ENCODE results near the gene FAM200C. TPM values are rescaled to one million over a fixed set of nuclear protein-coding genes. Genes with fewer than 3 reads are reported as not detected.

The FAM200C gene
- total RNA-seq, 4 donors from 2014 or later = 0.37 to 7.8 (median 2.5) TPM

DNA sequence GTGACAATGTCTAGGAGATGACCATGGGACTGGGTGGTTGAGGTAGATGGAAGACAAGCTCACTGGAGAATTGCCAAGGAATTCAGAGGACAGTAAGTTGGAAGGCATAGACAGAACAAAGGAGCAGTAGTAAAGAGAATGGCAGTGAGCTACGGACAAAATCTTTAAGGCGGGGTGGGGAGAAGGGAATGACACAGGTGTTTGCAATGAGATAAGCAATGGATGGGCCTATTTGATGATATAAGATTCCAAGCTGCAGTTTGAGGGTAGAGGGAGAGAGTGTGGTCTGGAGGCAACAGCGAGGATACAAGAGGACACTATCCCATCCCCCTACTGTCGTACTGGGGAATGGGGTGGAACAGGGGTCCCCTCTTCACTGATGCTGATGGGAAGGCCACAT is 36.2 kb upstream of the FAM200C start:
- H3K27me3 ChIP-seq = no peaks in the 10 kb centered on the region
- intact Hi-C loops (cut with DNase I; ENCODE audit: low total_unique reads) (no loop called here), in situ Hi-C loops (cut with MboI; ENCODE audit: low pct_ligation_motif_present in 1 of 4, low pct_unique_long_range_greater_than_20kb in 1 of 4, low sequenced_read_pairs in 3 of 4) (loop anchor here in 1 of 4 donors (25.0 kb wide), 1 partner anchor 176 kb away; no protein-coding TSS in a partner anchor)
- TF ChIP-seq CTCF (IDR thresholded peaks at IDR 0.05) (no peak), EP300 (IDR thresholded peaks at IDR 0.05; ENCODE audit: low read depth) (no peak), POLR2A (IDR thresholded peaks at IDR 0.05) (no peak), POLR2AphosphoS5 (IDR thresholded peaks at IDR 0.05) (no peak)
- H3K36me3 ChIP-seq = no peaks in the 10 kb centered on the region
- DNase-seq = no peak
- H3K9me3 ChIP-seq = no peaks in the 10 kb centered on the region
- no peak overlapping the region for H3K4me3 ChIP-seq
- no peak overlapping the region for H3K27ac ChIP-seq
- WGBS, 2 donors (ENCODE audit: low coverage in 1 of 2) = 84 to 88% methylated on average over 4 of the region's 4 CpGs
- H3K4me1 ChIP-seq = peaks cover 0 to 13% (median 5%) of the 10 kb centered on the region in 4 donors

GRCh38 chr5:160435532-160435931 is 35.7 kb upstream of the FAM200C start:
- peaks cover 0 to 13% (median 5%) of the 10 kb centered on the region in 4 donors for H3K4me1 ChIP-seq
- no peak overlapping the region for H3K27ac ChIP-seq
- in situ Hi-C loops (cut with MboI; ENCODE audit: low pct_ligation_motif_present in 1 of 4, low pct_unique_long_range_greater_than_20kb in 1 of 4, low sequenced_read_pairs in 3 of 4) (loop anchor here in 1 of 4 donors (25.0 kb wide), 1 partner anchor 177 kb away; no protein-coding TSS in a partner anchor), intact Hi-C loops (cut with DNase I; ENCODE audit: low total_unique reads) (no loop called here)
- no peaks in the 10 kb centered on the region for H3K9me3 ChIP-seq
- TF ChIP-seq POLR2AphosphoS5 (IDR thresholded peaks at IDR 0.05) = no peak
- no peak for TF ChIP-seq CTCF (IDR thresholded peaks at IDR 0.05)
- no peak for TF ChIP-seq POLR2A (IDR thresholded peaks at IDR 0.05)
- no peak for TF ChIP-seq EP300 (IDR thresholded peaks at IDR 0.05; ENCODE audit: low read depth)
- DNase-seq = no peak
- no peak overlapping the region for H3K4me3 ChIP-seq
- no peaks in the 10 kb centered on the region for H3K27me3 ChIP-seq
- 78 to 80% methylated on average over 1 of the region's 1 CpG for WGBS, 2 donors (ENCODE audit: low coverage in 1 of 2)
- H3K36me3 ChIP-seq = no peaks in the 10 kb centered on the region

GRCh38 chr5:160434022-160434531 is 34.2 kb upstream of the FAM200C start:
- in situ Hi-C loops (cut with MboI; ENCODE audit: low pct_ligation_motif_present in 1 of 4, low pct_unique_long_range_greater_than_20kb in 1 of 4, low sequenced_read_pairs in 3 of 4) = loop anchor here in 1 of 4 donors (25.0 kb wide), 1 partner anchor 178 kb away; no protein-coding TSS in a partner anchor
- DNase-seq = no peak
- intact Hi-C loops (cut with DNase I; ENCODE audit: low total_unique reads) = no loop called here
- Histone ChIP-seq H3K4me1 (peaks cover 0 to 9% (median 5%) of the 10 kb centered on the region in 4 donors), H3K9me3 (no peaks in the 10 kb centered on the region), H3K27ac (no peak overlapping the region), H3K27me3 (no peaks in the 10 kb centered on the region), H3K4me3 (no peak overlapping the region), H3K36me3 (no peaks in the 10 kb centered on the region)
- WGBS, 2 donors (ENCODE audit: low coverage in 1 of 2) = 60 to 68% methylated on average over 2 to 9 of the region's 9 CpGs
- TF ChIP-seq CTCF (IDR thresholded peaks at IDR 0.05) (no peak), EP300 (IDR thresholded peaks at IDR 0.05; ENCODE audit: low read depth) (no peak), POLR2AphosphoS5 (IDR thresholded peaks at IDR 0.05) (no peak), POLR2A (IDR thresholded peaks at IDR 0.05) (no peak)

DNA sequence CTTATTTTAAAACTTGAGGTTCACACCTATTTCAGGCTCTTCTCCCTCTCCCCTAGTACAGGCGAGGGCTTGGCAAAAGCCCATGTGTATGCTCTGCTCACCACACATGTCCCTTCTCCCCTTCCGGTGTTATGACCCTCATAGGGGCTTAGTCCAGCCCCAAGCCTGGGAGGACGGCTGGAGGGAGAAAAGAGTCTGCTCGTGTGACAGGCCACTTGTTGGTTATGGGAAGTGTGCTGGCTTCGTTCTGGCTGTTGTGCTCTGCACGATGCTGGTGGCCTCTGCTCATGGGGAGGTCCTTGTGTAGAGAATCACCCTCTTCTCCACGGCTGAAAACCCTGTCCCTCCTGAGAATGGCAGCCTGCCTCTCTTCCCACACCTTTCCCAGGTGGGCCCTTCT is 32.9 kb upstream of the FAM200C start:
- Histone ChIP-seq H3K9me3 (no peaks in the 10 kb centered on the region), H3K27ac (no peak overlapping the region), H3K36me3 (no peaks in the 10 kb centered on the region), H3K4me3 (no peak overlapping the region), H3K4me1 (no peaks in the 10 kb centered on the region), H3K27me3 (no peaks in the 10 kb centered on the region)
- no peak for DNase-seq
- WGBS, 2 donors (ENCODE audit: low coverage in 1 of 2) = 89 to 100% methylated on average over 1 to 7 of the region's 7 CpGs
- in situ Hi-C loops (cut with MboI; ENCODE audit: low pct_ligation_motif_present in 1 of 4, low pct_unique_long_range_greater_than_20kb in 1 of 4, low sequenced_read_pairs in 3 of 4) = loop anchor here in 1 of 4 donors (25.0 kb wide), 1 partner anchor 180 kb away; no protein-coding TSS in a partner anchor
- TF ChIP-seq CTCF (IDR thresholded peaks at IDR 0.05) (no peak), POLR2AphosphoS5 (IDR thresholded peaks at IDR 0.05) (no peak), POLR2A (IDR thresholded peaks at IDR 0.05) (no peak), EP300 (IDR thresholded peaks at IDR 0.05; ENCODE audit: low read depth) (no peak)
- intact Hi-C loops (cut with DNase I; ENCODE audit: low total_unique reads) = no loop called here
